MCF 10A (cell line): ENCODE measurements around the gene INHBC. TPM values are rescaled to one million over a fixed set of nuclear protein-coding genes. Genes with fewer than 3 reads are reported as not detected.
A peak's percentile ranks its signal among the peaks of the same experiment; 100 is the strongest.
"Not testable (repeated sequence)": the region's sequence is repeated elsewhere in the genome, so short reads cannot be mapped to it uniquely, and the experiment has no call there.

Experiments
- BruUV-seq: library from RNA; stranded (reverse); fragments of 400-500 nt; replicated peaks from 2 replicates; lab custom pipeline; 2021; lab: Mats Ljungman, UMichigan
- CTCF ChIA-PET: fragments of 300-600 bp; sonication (Branson Sonifier 250); formaldehyde crosslinking; extraction: SDS; loops from one replicate; lab custom pipeline; 2021; ENCODE audit warnings: antibody characterized with exemption, inconsistent platforms; lab: Yijun Ruan, JAX
- POLR2A ChIA-PET: fragments of 300-600, 350-650 bp; sonication (Branson Sonifier 250); formaldehyde crosslinking; extraction: SDS; loops from one replicate; lab custom pipeline; 2020; ENCODE audit warnings: antibody characterized with exemption, inconsistent platforms; lab: Yijun Ruan, JAX
- DNase-seq: peaks from one replicate; pipeline ENCODE4 v3.0.0-alpha.2; 2018; ENCODE audit not compliant: unreplicated experiment
- H3K27ac Mint-ChIP-seq: one replicate; pipeline ENCODE4 v1.8.0; 2022; ENCODE audit warnings: mild to moderate bottlenecking, low read depth, mixed read lengths; ENCODE audit not compliant: unreplicated experiment
- H3K27me3 Mint-ChIP-seq: one replicate; pipeline ENCODE4 v1.8.0; 2022; ENCODE audit warnings: mixed read lengths; ENCODE audit not compliant: insufficient read depth, unreplicated experiment
- H3K36me3 Mint-ChIP-seq: one replicate; pipeline ENCODE4 v1.8.0; 2022; ENCODE audit warnings: mild to moderate bottlenecking, moderate library complexity, mixed read lengths; ENCODE audit not compliant: insufficient read depth, unreplicated experiment
- H3K4me1 Mint-ChIP-seq: one replicate; pipeline ENCODE4 v1.8.0; 2022; ENCODE audit warnings: mixed read lengths; ENCODE audit not compliant: insufficient read depth, unreplicated experiment
- H3K4me3 Mint-ChIP-seq: one replicate; pipeline ENCODE4 v1.8.0; 2022; ENCODE audit warnings: mild to moderate bottlenecking, moderate library complexity, mixed read lengths; ENCODE audit not compliant: unreplicated experiment
- H3K9me3 Mint-ChIP-seq: one replicate; pipeline ENCODE4 v1.8.0; 2022; ENCODE audit warnings: mixed read lengths; ENCODE audit not compliant: unreplicated experiment
- intact Hi-C: fragments of 100-400 bp; cut with micrococcal nuclease; formaldehyde crosslinking; loops from 2 replicates; pipeline ENCODE4 v1.14.1; 2022
- total RNA-seq: library from RNA; stranded (reverse); gene quantifications from 2 replicates; pipeline ENCODE4 v1.2.3, GENCODE V29; 2022
- TF ChIP-seq, protein P1 (sequence below): fragments of 200-600 bp; IDR thresholded peaks from one replicate; pipeline ENCODE4 v1.8.0; 2022; ENCODE audit warnings: antibody characterized with exemption, mild to moderate bottlenecking; ENCODE audit not compliant: unreplicated experiment

INHBC gene
- total RNA-seq, 1 experiment from 2014 or later, result not detected

GRCh38 chr12:57420482-57420881 is 14.1 kb upstream of the INHBC start:
- Mint-ChIP-seq H3K36me3 (peaks cover 29% of the 10 kb centered on the region), H3K9me3 (no peaks in the 10 kb centered on the region), H3K4me3 (no peak overlapping the region), H3K27me3 (no peaks in the 10 kb centered on the region), H3K4me1 (peaks cover 23% of the 10 kb centered on the region), H3K27ac (no peak overlapping the region)
- CTCF ChIA-PET, result interaction anchor here (0.9 kb wide), 1 partner anchor 46 kb away, joined by 5 read pairs; no protein-coding TSS in a partner anchor
- DNase-seq, result no peak
- BruUV-seq, result no TSS peak
- TF ChIP-seq, protein P1, sequence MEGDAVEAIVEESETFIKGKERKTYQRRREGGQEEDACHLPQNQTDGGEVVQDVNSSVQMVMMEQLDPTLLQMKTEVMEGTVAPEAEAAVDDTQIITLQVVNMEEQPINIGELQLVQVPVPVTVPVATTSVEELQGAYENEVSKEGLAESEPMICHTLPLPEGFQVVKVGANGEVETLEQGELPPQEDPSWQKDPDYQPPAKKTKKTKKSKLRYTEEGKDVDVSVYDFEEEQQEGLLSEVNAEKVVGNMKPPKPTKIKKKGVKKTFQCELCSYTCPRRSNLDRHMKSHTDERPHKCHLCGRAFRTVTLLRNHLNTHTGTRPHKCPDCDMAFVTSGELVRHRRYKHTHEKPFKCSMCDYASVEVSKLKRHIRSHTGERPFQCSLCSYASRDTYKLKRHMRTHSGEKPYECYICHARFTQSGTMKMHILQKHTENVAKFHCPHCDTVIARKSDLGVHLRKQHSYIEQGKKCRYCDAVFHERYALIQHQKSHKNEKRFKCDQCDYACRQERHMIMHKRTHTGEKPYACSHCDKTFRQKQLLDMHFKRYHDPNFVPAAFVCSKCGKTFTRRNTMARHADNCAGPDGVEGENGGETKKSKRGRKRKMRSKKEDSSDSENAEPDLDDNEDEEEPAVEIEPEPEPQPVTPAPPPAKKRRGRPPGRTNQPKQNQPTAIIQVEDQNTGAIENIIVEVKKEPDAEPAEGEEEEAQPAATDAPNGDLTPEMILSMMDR, result no peak
- POLR2A ChIA-PET, result no interaction called here
- intact Hi-C loops, result no loop called here

DNA sequence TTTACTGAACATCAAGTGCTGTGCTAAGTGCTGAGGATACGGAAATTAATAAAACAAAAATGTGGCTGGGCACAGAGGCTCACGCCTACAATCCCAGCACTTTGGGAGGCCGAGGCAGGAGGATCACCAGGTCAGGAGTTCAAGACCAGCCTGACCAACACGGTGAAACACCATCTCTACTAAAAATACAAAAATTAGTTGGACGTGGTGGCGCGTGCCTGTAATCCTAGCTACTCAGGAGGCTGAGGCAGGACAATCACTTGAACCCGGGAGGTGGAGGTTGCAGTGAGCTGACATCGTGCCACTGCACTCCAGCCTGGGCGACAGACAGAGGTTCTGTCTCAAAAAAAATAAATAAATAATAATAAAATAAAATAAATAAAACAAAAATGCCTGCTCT is 7.6 kb upstream of the INHBC start:
- CTCF ChIA-PET, result interaction anchor here (0.6 to 0.9 kb wide), 2 partner anchors 8 to 148 kb away, joined by 3 to 5 read pairs; no protein-coding TSS in a partner anchor
- H3K27me3 Mint-ChIP-seq, H3K4me1 Mint-ChIP-seq: not testable (repeated sequence)

DNA sequence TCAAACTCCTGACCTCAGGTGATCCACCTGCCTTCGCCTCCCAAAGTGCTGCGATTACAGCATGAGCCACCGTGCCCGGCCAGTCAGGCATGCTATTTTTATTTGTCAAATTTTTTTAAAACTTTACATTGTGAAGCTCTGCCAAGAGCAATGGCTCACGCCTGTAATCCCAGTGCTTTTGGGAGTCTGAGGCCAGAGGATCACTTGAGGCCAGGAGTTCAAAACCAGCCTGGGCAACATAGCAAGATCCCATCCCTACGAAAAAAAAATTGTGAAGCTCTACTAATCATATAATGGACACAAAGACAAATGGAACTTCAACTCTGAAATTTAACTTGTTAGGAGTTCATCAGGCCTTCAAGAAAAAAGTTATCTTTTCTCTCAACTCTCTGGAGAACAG is 5.6 kb upstream of the INHBC start:
- CTCF ChIA-PET, result interaction anchor here (0.7 to 1.9 kb wide), 2 partner anchors 10 to 177 kb away, joined by 3 to 10 read pairs; no protein-coding TSS in a partner anchor
- TF ChIP-seq, protein P1, result no peak
- H3K4me1 Mint-ChIP-seq, result peaks cover 6% of the 10 kb centered on the region
- POLR2A ChIA-PET, result interaction anchor here (0.6 to 1.1 kb wide), 4 partner anchors 20 to 1641 kb away, joined by 3 to 6 read pairs (median 4); partner anchors contain the start of gene TSPAN31
- no peak for DNase-seq
- H3K9me3 Mint-ChIP-seq, result no peaks in the 10 kb centered on the region
- peak overlapping the region; percentile 81 for H3K4me3 Mint-ChIP-seq
- intact Hi-C loops, result no loop called here
- peak overlapping the region; percentile 95 for H3K27ac Mint-ChIP-seq
- H3K36me3 Mint-ChIP-seq, result peaks cover 28% of the 10 kb centered on the region
- BruUV-seq, result no TSS peak
- H3K27me3 Mint-ChIP-seq, result no peaks in the 10 kb centered on the region

More for the DNA sequence above, 7.6 kb upstream of the INHBC start:
- H3K27ac Mint-ChIP-seq, DNase-seq, H3K4me3 Mint-ChIP-seq, BruUV-seq, H3K9me3 Mint-ChIP-seq, POLR2A ChIA-PET, intact Hi-C loops: not testable (repeated sequence)
- H3K36me3 Mint-ChIP-seq, result peaks cover 47% of the 10 kb centered on the region

DNA sequence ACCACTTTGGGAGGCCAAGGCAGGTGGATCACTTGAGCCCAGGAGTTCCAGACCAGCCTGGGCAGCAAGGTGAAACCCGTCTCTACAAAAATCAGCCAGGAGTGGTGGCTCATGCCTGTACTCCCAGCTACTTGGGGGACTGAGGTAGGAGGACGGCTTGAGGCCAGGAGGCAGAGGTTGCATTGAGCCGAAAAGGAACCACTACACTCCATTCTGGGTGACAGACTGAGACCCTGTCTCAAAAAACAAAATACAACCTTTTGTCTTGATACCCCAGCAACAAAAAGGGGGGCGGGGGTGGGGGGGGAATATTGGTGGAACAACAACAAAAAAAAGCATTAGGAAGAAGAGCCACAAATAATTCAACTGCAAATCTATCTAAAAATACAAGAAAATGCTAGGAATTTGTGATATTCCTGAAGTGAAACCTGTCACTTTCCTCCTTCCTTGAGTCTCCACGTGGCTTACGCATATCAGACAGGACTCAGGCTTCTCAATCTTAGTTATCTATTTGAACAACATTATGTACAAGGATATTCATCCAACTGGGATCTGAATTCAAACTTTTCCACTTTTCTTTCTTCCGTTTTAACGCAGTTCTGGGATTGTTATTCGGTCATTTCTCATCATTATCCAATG is 5.0 kb upstream of the INHBC start:
- peak overlapping the region; percentile 95 for H3K27ac Mint-ChIP-seq
- H3K4me1 Mint-ChIP-seq, result peaks cover 6% of the 10 kb centered on the region
- ChIA-PET POLR2A (interaction anchor here (0.6 to 1.2 kb wide), 13 partner anchors 11 to 1640 kb away, joined by 3 to 6 read pairs (median 3); partner anchors contain the start of genes DDIT3 and TSPAN31), CTCF (interaction anchor here (0.7 to 1.9 kb wide), 4 partner anchors 8 to 30 kb away, joined by 3 to 10 read pairs (median 9); no protein-coding TSS in a partner anchor)
- no peaks in the 10 kb centered on the region for H3K27me3 Mint-ChIP-seq
- intact Hi-C loops, result no loop called here
- peak overlapping the region; percentile 81 for H3K4me3 Mint-ChIP-seq
- no peak for DNase-seq
- TSS peak; percentile 85 for BruUV-seq
- H3K36me3 Mint-ChIP-seq, result peaks cover 22% of the 10 kb centered on the region
- TF ChIP-seq, protein P1, result no peak
- no peaks in the 10 kb centered on the region for H3K9me3 Mint-ChIP-seq
